Endothelial cell of umbilical vein (primary cell): ENCODE data around the gene DNAH6. TPM values are rescaled to one million over a fixed set of nuclear protein-coding genes. Genes with fewer than 3 reads are reported as not detected.

Experiments
- BruUV-seq: library from RNA; stranded (reverse); fragments of 400-500 nt; replicated peaks from 2 replicates; lab custom pipeline; 2021; lab: Mats Ljungman, UMichigan
- CTCF ChIA-PET: fragments of 300-600, 350-600 bp; sonication (Branson Sonifier 250); formaldehyde crosslinking; loops from one replicate; lab custom pipeline; 2021; ENCODE audit warnings: antibody characterized with exemption, inconsistent platforms; lab: Charles Lee
- POLR2A ChIA-PET: fragments of 300-600, 350-600 bp; sonication (Branson Sonifier 250); formaldehyde crosslinking; loops from one replicate; lab custom pipeline; 2021; ENCODE audit warnings: antibody characterized with exemption, inconsistent platforms; lab: Charles Lee
- DNase-seq: peaks from one replicate; pipeline ENCODE4 v3.0.0-alpha.2; 2011; ENCODE audit warnings: low read depth, low spot score
- FAIRE-seq: peaks from 2 replicates; lab custom pipeline; 2011; peaks lifted over from hg19 to GRCh38; lab: Jason Lieb, UNC
- H2AFZ ChIP-seq: 2 replicates; pipeline ENCODE4 v1.6.0; 2012; ENCODE audit warnings: low read depth, low read length, control low read depth, inconsistent platforms
- H3K27ac ChIP-seq: 2 replicates; pipeline ENCODE4 v1.5.1; 2011; ENCODE audit warnings: low read depth, mild to moderate bottlenecking, control low read depth, low read length, moderate library complexity; ENCODE audit not compliant: insufficient read depth
- H3K27me3 ChIP-seq, 2 experiments: 2 replicates each; pipeline versions ENCODE4 v1.6.0 to v1.6.1; 2011; ENCODE audit warnings: low read length in 2 of 2, mixed read lengths in 1 of 2; ENCODE audit not compliant: control insufficient read depth in 2 of 2, insufficient read depth in 2 of 2
- H3K36me3 ChIP-seq, 2 experiments: 2 replicates in 1 of 2; 3 replicates in 1 of 2; pipeline ENCODE4 v1.5.1; 2011; ENCODE audit warnings: low read length in 2 of 2, mild to moderate bottlenecking in 1 of 2, moderate library complexity in 1 of 2; ENCODE audit not compliant: control insufficient read depth in 2 of 2, insufficient read depth in 2 of 2; ENCODE audit errors: extremely low read depth in 1 of 2
- H3K4me1 ChIP-seq: 3 replicates; pipeline ENCODE4 v1.5.1; 2011; ENCODE audit warnings: mild to moderate bottlenecking, low read length; ENCODE audit not compliant: control insufficient read depth, insufficient read depth; ENCODE audit errors: extremely low read depth
- H3K4me2 ChIP-seq: 2 replicates; pipeline ENCODE4 v1.6.1; 2011; ENCODE audit warnings: low read length, control low read depth, mixed read lengths; ENCODE audit not compliant: insufficient read depth
- H3K4me3 ChIP-seq, 3 experiments: fragments of 200-600 bp in 1 of 3; sonication (generic), shearing (Covaris generic) in 1 of 3; replicated peaks in 1 of 3; 2 replicates each; pipeline ENCODE4 v1.5.1; 2011 to 2016; ENCODE audit warnings: control low read depth in 3 of 3, low read length in 3 of 3, mild to moderate bottlenecking in 2 of 3, inconsistent platforms in 1 of 3, low read depth in 1 of 3, moderate library complexity in 1 of 3; ENCODE audit not compliant: insufficient read depth in 1 of 3
- H3K79me2 ChIP-seq: 2 replicates; pipeline ENCODE4 v1.6.0; 2012; ENCODE audit warnings: low read length, inconsistent platforms; ENCODE audit not compliant: control insufficient read depth, insufficient read depth
- H3K9ac ChIP-seq: replicated peaks from 2 replicates; pipeline ENCODE3; 2011; ENCODE audit warnings: low read length, control low read depth; ENCODE audit not compliant: insufficient read depth; ENCODE audit errors: extremely low read depth
- H3K9me1 ChIP-seq: replicated peaks from 3 replicates; pipeline ENCODE4 v1.6.0; 2011; ENCODE audit warnings: mild to moderate bottlenecking, low read length; ENCODE audit not compliant: control insufficient read depth, insufficient read depth; ENCODE audit errors: extremely low read depth
- H3K9me3 ChIP-seq: replicated peaks from 2 replicates; pipeline ENCODE4 v1.5.1; 2012; ENCODE audit warnings: low read length, inconsistent platforms; ENCODE audit not compliant: control insufficient read depth, insufficient read depth
- H4K20me1 ChIP-seq: replicated peaks from 2 replicates; pipeline ENCODE3; 2011; ENCODE audit warnings: mild to moderate bottlenecking, low read length; ENCODE audit not compliant: control insufficient read depth, insufficient read depth; ENCODE audit errors: extremely low read depth
- FOS ChIP-seq: IDR thresholded peaks from 2 replicates; pipeline ENCODE4 v1.6.1; 2011; ENCODE audit warnings: mild to moderate bottlenecking, low read length, moderate library complexity, borderline replicate concordance; ENCODE audit not compliant: insufficient read depth
- GATA2 ChIP-seq: IDR thresholded peaks from 2 replicates; pipeline ENCODE4 v1.7.0; 2011; ENCODE audit warnings: low read depth, mild to moderate bottlenecking, moderate library complexity, mixed read lengths, low read length; ENCODE audit not compliant: insufficient read length, insufficient read depth
- JUN ChIP-seq: IDR thresholded peaks from 2 replicates; pipeline ENCODE4 v1.6.1; 2011; ENCODE audit warnings: borderline replicate concordance, low read depth; ENCODE audit not compliant: insufficient read length, insufficient read depth
- MAX ChIP-seq: IDR thresholded peaks from 2 replicates; pipeline ENCODE4 v1.6.1; 2011; ENCODE audit not compliant: insufficient read depth, insufficient read length
- MYC ChIP-seq: IDR thresholded peaks from one replicate; pipeline ENCODE4 v1.6.1; 2011; ENCODE audit warnings: mild to moderate bottlenecking, low read depth, low read length
- POLR2A ChIP-seq: IDR thresholded peaks from 2 replicates; pipeline ENCODE4 v1.6.1; 2012; ENCODE audit warnings: low read depth, mild to moderate bottlenecking, control low read depth, low read length
- POLR2AphosphoS5 ChIP-seq: IDR thresholded peaks from 2 replicates; pipeline ENCODE4 v1.6.1; 2012; ENCODE audit warnings: low read depth, mild to moderate bottlenecking, control low read depth, low read length, moderate library complexity; ENCODE audit not compliant: insufficient read depth
- dilution Hi-C: fragments of 300-500 bp; cut with MboI; formaldehyde crosslinking; loops from one replicate; pipeline ENCODE4 v1.15.0; 2019; ENCODE audit warnings: low sequenced_read_pairs; ENCODE audit not compliant: extremely low pct_ligation_motif_present
- intact Hi-C: fragments of 100-400 bp; cut with micrococcal nuclease; formaldehyde crosslinking; loops from one replicate; pipeline ENCODE4 v1.10.0; 2022
- polyA plus RNA-seq, 4 experiments: library from polyadenylated mRNA; depleted of rRNA in 3 of 4; stranded (reverse) in 3 of 4; unstranded in 1 of 4; fragments of >200 nt; gene quantifications; 2 replicates each; pipeline versions ENCODE4 v1.2.1 to v1.2.3, GENCODE V29; 2011 to 2012; ENCODE audit warnings: missing spikeins in 1 of 4
- total RNA-seq: library from RNA; stranded (reverse); gene quantifications from 2 replicates; pipeline ENCODE4 v1.2.3, GENCODE V29; 2021
- TF ChIP-seq, protein P1 (sequence below), 2 donors: IDR thresholded peaks; 1 replicate in 1 of 2; 2 replicates in 1 of 2; pipeline ENCODE4 v1.5.1; 2011; ENCODE audit warnings: low read length in 2 of 2, mild to moderate bottlenecking in 2 of 2, moderate library complexity in 2 of 2, control low read depth in 1 of 2, inconsistent platforms in 1 of 2, low read depth in 1 of 2; ENCODE audit not compliant: insufficient read depth in 1 of 2; ENCODE audit errors: extremely low read depth in 1 of 2

The DNAH6 gene
- total and polyA plus RNA-seq, 2 donors (not counting 3 experiments of a cell fraction or from before 2014, with no cell fraction given), result 0.24 TPM; not detected in 1

DNA sequence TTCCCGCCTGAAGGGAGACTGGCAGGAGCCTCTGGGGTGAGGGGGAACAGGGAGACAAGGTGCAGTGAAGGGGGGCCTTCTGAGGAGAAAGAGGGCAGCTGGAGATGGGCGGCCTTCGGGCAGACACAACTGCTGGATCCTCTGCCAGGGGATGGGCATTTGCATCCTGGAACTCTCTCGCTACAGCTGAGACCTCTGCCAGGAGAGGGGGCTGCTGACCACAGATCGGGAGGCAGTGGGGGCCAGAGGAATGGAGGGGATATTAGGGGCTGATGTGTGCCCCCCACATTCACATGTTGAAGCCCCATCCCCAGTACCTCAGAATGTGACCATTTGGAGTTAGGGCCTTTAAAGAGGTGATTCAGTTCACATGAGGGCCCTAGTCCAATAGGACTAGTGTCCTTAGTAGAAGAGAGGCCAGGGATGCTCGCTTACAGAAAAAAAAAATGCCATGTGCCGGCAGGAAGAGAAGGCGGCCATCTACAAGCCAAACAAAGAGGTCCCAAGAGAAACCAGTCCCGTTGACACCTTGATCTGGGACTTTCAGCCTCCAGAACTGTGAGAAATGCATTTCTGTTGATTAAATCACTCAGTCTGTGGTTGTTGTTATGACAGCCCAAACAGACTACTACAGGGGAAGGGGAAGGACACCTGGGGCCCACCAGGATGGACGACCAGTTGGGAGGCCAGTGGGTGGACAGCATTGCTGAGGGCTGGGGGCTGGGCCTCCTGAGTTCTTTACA lies 314.6 kb downstream of the DNAH6 start:
- Histone ChIP-seq H3K9ac (no peak overlapping the region), H3K4me3 (no peak overlapping the region), H3K36me3 (no peaks in the 10 kb centered on the region), H3K4me1 (no peaks in the 10 kb centered on the region), H3K79me2 (no peaks in the 10 kb centered on the region), H3K4me2 (no peak overlapping the region), H2AFZ (no peak overlapping the region), H3K9me3 (no peaks in the 10 kb centered on the region), H3K27me3 (no peaks in the 10 kb centered on the region), H3K27ac (no peak overlapping the region), H3K9me1 (no peaks in the 10 kb centered on the region), H4K20me1 (no peaks in the 10 kb centered on the region)
- intact Hi-C loops, result no loop called here
- dilution Hi-C loops, result no loop called here
- CTCF ChIA-PET, result interaction anchor here (1.3 kb wide), 1 partner anchor 51 kb away, joined by 3 read pairs; no protein-coding TSS in a partner anchor
- no TSS peak for BruUV-seq
- DNase-seq, result no peak
- TF ChIP-seq, protein P1, sequence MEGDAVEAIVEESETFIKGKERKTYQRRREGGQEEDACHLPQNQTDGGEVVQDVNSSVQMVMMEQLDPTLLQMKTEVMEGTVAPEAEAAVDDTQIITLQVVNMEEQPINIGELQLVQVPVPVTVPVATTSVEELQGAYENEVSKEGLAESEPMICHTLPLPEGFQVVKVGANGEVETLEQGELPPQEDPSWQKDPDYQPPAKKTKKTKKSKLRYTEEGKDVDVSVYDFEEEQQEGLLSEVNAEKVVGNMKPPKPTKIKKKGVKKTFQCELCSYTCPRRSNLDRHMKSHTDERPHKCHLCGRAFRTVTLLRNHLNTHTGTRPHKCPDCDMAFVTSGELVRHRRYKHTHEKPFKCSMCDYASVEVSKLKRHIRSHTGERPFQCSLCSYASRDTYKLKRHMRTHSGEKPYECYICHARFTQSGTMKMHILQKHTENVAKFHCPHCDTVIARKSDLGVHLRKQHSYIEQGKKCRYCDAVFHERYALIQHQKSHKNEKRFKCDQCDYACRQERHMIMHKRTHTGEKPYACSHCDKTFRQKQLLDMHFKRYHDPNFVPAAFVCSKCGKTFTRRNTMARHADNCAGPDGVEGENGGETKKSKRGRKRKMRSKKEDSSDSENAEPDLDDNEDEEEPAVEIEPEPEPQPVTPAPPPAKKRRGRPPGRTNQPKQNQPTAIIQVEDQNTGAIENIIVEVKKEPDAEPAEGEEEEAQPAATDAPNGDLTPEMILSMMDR (IDR thresholded peaks at IDR 0.05; ENCODE audit: extremely low read depth in 1 of 2, insufficient read depth in 1 of 2, low read depth in 1 of 2, low read length in 2 of 2), result peak in 1 of 2 donors; percentile 7
- no peak for TF ChIP-seq JUN
- FAIRE-seq, result no peak
- POLR2A ChIA-PET, result no interaction called here

- Histone ChIP-seq H3K9me1 (no peaks in the 10 kb centered on the region), H3K4me3 (no peak overlapping the region), H4K20me1 (no peaks in the 10 kb centered on the region), H3K36me3 (no peaks in the 10 kb centered on the region), H3K9ac (no peak overlapping the region), H2AFZ (no peak overlapping the region), H3K9me3 (no peaks in the 10 kb centered on the region), H3K4me2 (no peak overlapping the region), H3K79me2 (no peaks in the 10 kb centered on the region), H3K27ac (no peak overlapping the region), H3K27me3 (no peaks in the 10 kb centered on the region), H3K4me1 (no peaks in the 10 kb centered on the region)
- BruUV-seq, result no TSS peak
- intact Hi-C loops (no loop called here), dilution Hi-C loops (no loop called here)
- FAIRE-seq, result no peak
- no peak for DNase-seq
- POLR2A ChIA-PET, result no interaction called here
- no peak for TF ChIP-seq GATA2
- TF ChIP-seq MAX, result no peak
- no peak for TF ChIP-seq MYC
- TF ChIP-seq POLR2A, result no peak
- TF ChIP-seq, protein P1 (IDR thresholded peaks at IDR 0.05; ENCODE audit: extremely low read depth in 1 of 2, insufficient read depth in 1 of 2, low read depth in 1 of 2, low read length in 2 of 2), result no peak
- TF ChIP-seq FOS, result no peak
- TF ChIP-seq POLR2AphosphoS5, result no peak
- CTCF ChIA-PET, result interaction anchor here (0.9 kb wide), 1 partner anchor 8 kb away, joined by 4 read pairs; no protein-coding TSS in a partner anchor
Observed at GRCh38 chr2:84832772-84833461, 316.6 kb downstream of the DNAH6 start.
